GM19328 (cell line): ENCODE measurements around the gene PAPSS2.
"Not testable (repeated sequence)": the region's sequence is repeated elsewhere in the genome, so short reads cannot be mapped to it uniquely, and the experiment has no call there.

Experiments
- ATAC-seq: cut with Tn5 transposase; IDR thresholded peaks from one replicate; pipeline ENCODE4 v1.9.1; 2021; ENCODE audit warnings: mild to moderate bottlenecking, moderate library complexity; ENCODE audit not compliant: unreplicated experiment

The PAPSS2 gene

GRCh38 chr10:87642486-87642885 lies 17.2 kb upstream of the PAPSS2 start:
- no peak for ATAC-seq

GRCh38 chr10:87642988-87643387 lies 16.7 kb upstream of the PAPSS2 start:
- no peak for ATAC-seq

GRCh38 chr10:87643920-87644319 lies 15.8 kb upstream of the PAPSS2 start:
- no peak for ATAC-seq

DNA sequence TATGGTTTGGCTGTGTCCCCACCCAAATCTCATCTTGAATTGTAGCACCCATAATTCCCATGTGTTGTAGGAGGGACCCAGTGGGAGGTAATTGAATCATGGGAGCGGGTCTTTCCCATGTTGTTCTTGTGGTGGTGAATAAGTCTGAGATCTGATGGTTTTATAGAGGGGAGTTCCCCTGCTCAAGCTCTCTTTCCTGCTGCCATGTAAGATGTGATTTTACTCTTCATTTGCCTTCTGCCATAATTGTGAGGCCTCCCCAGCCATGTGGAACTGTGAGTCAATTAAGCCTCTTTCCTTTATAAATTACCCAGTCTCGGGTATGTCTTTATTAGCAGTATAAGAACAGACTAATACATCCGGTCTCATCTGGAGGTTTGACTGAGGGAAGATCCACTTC lies 15.2 kb upstream of the PAPSS2 start:
- ATAC-seq: not testable (repeated sequence)

DNA sequence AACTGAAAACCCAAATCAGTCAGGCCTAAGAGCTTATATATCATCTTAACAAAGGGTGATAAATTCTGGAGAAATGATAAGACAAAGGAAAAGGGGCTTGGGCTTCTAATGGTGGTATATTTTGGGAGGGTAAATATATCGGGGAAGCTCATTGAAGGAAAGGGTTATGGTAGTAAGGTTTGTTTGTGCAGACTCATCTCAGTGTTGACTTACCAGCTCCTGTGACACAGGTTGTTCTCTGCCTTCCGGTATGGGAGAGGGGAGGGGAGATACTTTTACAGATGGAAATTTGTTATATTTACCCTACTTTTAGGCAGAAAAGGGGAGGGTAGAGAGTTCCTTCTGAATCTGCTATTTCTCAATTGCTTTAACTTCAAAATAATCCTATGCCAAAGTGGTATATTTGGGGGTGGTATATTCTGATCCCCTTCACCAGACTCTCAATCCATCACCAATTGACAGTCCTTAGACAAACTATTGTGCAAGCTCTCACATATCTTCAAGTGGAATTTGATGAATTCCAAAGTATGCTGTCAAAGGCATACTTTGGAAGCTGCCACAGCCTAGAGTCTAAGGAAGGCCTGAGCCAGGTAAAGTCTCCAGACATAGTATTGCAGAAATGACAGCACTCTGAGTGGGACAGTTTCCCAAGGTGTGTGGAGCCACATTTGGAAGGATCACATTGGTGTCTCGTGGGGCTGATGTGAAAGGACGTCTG lies 13.3 kb upstream of the PAPSS2 start:
- no peak for ATAC-seq

GRCh38 chr10:87646935-87647334 lies 12.7 kb upstream of the PAPSS2 start:
- ATAC-seq: no peak

- ATAC-seq: no peak
These were observed 8.7 kb upstream of the PAPSS2 start for GRCh38 chr10:87650838-87651589.

- ATAC-seq: no peak
These were observed 7.9 kb upstream of the PAPSS2 start for GRCh38 chr10:87651801-87652200.

- no peak for ATAC-seq
These were observed 7.4 kb upstream of the PAPSS2 start for GRCh38 chr10:87652261-87652660.

- ATAC-seq: no peak
These were observed 5.5 kb upstream of the PAPSS2 start for GRCh38 chr10:87654212-87654611.

GRCh38 chr10:87656431-87657072 lies 3.1 kb upstream of the PAPSS2 start:
- ATAC-seq: no peak

- ATAC-seq: no peak
These were observed 2.3 kb upstream of the PAPSS2 start for GRCh38 chr10:87657371-87657770.

DNA sequence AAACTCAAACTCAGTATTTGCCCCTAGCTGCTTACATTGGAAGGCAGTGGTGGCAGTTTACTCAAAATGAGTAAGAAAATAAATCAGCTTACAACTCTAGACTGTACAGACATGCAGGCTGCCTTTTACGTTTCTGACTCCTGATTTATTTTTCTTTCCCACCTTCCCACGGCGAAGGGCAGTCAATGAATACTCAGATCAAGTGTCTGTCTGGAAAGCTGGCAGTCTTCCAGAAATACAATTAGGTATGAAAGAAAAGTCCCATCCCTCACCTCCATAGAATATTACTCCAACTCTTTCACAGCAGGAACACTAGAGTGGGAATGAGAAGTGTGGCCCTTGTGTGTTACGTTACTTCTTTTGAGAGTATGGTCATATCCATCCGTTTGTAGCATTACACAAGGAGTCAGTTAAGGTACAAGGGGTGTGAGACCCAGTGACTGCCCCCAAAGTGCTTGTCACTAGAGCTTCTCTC lies 1.3 kb upstream of the PAPSS2 start:
- ATAC-seq: no peak

DNA sequence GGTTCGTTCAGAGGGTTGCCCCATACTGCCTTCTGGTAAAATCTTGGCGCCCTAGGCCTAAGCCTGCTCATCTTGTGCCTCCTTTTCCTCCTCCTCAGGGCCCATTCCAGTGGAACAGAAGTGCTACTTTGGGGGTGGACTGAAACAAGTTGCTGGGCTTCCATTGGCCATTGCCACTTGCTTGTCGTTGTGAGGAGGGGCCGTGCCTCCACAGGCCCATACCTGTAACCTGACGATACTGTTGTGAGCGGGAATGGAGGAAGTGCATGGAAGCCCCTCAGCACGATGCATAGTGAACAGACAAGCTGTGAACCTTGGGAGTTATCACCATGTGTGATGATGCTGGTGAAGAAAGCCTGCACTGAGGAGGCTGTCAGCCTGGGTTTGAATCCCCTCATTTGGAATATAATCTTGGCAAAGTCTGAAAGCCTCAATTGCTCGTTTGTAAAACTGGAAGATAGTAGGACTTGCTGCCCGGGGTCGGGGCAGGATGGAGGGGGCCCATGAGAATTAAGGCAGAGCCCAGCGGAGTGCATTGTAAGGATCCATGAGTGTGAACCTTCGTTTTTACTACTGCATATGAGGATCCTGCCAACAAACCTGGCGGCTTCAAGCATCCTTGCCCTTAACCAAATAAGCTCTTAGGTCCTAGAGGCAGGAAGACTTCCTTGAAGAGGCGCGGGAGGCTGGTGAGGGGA lies 671 bp upstream of the PAPSS2 start:
- no peak for ATAC-seq

DNA sequence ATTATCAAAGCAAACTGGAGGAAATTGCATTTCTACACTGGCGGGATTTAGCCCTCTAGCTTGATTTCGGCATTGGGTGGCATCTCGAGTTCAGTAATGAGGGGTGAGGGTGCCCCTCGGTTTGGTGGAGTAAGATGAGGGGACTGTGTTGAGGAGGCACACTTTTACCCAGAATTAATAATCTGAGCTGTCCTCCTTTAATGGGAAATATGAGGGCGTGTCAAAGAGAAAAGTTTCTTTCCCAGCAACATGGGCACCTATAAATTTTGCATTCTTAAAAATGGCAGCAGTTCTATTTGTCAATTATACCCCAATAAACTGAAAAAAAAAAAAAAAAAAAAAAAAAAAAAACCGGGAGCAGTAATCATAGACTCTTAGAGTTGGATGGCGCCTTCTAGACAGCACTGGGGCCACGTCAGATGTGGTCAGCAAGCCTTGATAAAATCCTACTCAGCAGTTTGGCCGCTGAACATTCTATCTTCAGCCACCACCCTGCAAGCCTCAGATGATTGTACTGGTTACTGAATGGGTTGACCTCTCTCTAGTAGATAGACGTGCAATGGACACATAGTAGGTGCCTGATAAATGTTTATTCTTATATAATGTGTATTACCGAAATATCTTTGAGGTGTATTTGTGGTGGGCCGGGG lies 931 bp downstream of the PAPSS2 start:
- ATAC-seq: no peak

GRCh38 chr10:87661861-87662785 lies 2.4 kb downstream of the PAPSS2 start:
- no peak for ATAC-seq

- ATAC-seq: no peak
These were observed 4.6 kb downstream of the PAPSS2 start for GRCh38 chr10:87664276-87664701.

GRCh38 chr10:87667493-87667892 lies 7.8 kb downstream of the PAPSS2 start:
- no peak for ATAC-seq

DNA sequence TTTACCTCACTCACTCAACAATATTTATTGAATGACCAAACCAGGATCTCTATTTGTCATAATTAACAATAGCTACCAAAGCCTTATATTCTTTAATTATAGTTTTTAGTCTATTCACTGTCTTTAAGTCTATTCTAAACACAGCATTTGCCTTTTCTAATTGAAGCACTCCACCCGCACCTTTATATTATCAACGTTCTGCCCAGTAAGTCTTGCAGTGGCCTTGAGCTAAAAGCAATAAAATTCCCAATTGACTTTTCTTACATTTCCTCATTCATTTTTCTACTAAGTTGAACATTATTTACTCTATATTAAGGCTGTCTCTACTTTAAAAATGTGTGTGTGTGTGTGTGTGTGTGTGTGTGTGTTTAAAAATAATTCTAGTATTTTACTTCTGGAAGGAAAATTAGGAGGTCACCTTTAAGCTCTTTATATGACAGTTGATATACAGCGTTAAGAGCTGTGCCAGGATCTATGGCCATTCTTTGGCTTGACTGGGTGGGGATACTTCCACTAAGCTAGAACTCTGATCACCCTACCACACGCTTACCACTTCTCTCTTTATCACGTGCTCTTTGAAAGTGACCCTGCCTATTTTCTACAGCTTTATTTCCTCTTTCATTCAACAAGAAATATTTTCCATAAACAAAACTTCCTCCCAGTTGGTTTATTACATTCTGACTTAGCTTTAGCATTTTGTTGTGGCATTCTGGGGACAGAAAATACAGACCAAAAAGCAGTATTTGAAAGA lies 8.8 kb downstream of the PAPSS2 start:
- ATAC-seq: no peak
